ENCODE results near the gene ACE. TPM values are rescaled to one million over a fixed set of nuclear protein-coding genes. Genes with fewer than 3 reads are reported as not detected.

The ACE gene
- total RNA-seq, 2 experiments from 2014 or later = 0.51 to 0.80 TPM

DNA sequence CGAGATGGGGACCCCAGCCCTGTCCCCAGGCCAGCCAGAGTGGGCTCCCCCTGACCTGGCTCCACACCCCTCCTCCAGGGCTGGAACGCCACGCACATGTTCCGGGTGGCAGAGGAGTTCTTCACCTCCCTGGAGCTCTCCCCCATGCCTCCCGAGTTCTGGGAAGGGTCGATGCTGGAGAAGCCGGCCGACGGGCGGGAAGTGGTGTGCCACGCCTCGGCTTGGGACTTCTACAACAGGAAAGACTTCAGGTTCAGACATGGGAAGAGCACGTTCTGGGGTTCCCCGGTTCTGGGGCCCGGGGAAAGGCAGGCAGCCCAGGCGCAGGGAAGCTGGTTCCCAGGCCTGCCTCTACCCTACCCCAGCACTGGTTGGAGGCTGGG is 4.6 kb downstream of the ACE start:
- POLR2A ChIA-PET = no interaction called here

DNA sequence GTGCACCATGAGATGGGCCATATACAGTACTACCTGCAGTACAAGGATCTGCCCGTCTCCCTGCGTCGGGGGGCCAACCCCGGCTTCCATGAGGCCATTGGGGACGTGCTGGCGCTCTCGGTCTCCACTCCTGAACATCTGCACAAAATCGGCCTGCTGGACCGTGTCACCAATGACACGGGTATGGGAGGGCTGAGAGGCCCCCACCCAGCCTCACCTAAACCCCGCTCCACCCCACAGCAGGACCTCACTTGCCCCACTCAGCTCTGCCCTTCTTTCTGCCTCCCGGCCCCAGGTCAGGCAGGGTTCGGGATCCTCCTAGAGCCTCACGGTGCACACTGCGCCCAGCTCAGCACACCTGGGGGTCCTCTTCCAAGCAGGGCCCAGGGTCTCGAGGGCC is 5.6 kb downstream of the ACE start:
- CTCF ChIA-PET = interaction anchor here (0.6 to 1.0 kb wide), 2 partner anchors 16 to 57 kb away, joined by 3 read pairs; no protein-coding TSS in a partner anchor

More for the DNA sequence above, 4.6 kb downstream of the ACE start:
- CTCF ChIA-PET = interaction anchor here (1.0 to 6.2 kb wide), 2 partner anchors 55 to 56 kb away, joined by 3 to 107 read pairs; no protein-coding TSS in a partner anchor

DNA sequence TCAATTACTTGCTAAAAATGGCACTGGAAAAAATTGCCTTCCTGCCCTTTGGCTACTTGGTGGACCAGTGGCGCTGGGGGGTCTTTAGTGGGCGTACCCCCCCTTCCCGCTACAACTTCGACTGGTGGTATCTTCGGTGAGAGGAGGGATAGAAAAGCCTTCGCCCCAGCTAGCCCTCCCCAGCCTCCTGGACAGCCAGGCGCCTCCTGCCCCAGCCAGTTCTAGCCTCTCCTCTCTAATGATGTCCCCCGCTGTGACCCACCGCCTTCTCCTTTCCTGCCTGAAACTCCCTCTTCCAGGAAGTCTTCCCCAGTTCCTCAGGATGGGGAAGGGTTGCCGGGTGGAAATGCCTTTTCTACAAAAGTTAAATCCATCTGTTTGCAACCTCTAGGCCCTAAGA is 6.2 kb downstream of the ACE start:
- CTCF ChIA-PET = interaction anchor here (0.6 kb wide), 1 partner anchor 16 kb away, joined by 3 read pairs; no protein-coding TSS in a partner anchor
- POLR2A ChIA-PET = no interaction called here

More for the DNA sequence above, 5.6 kb downstream of the ACE start:
- POLR2A ChIA-PET = no interaction called here

DNA sequence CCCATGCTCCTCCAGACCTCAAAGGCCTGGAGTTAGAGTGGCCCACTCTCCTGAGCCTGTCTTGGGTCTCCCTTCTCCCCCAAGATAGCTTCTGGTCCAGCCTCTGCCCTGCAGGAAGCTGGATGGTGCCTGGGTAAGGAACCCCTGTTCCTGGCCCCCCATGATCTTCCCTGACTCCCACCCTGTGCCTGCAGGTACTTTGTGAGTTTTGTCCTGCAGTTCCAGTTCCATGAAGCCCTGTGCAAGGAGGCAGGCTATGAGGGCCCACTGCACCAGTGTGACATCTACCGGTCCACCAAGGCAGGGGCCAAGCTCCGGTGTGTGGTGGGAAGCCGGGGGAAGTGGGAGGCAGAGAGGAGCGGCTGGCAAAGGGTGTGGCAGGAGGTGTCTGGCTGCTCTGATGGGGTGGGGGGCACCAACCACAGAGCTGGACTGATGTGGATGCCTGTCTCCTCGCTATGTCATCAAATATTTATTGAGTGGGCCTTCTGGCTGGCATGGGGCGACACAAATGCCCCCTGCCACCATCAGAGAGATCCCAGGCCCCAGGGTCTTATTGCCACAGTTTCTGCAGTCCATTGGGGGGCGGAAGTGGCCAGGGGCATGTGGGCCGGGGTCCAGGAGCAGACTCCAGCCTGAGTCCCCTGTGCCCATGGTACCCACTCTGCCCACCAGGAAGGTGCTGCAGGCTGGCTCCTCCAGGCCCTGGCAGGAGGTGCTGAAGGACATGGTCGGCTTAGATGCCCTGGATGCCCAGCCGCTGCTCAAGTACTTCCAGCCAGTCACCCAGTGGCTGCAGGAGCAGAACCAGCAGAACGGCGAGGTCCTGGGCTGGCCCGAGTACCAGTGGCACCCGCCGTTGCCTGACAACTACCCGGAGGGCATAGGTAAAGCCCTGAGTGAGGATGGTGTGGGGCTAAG is 7.1 kb downstream of the ACE start:
- POLR2A ChIA-PET = no interaction called here
- CTCF ChIA-PET = no interaction called here

DNA sequence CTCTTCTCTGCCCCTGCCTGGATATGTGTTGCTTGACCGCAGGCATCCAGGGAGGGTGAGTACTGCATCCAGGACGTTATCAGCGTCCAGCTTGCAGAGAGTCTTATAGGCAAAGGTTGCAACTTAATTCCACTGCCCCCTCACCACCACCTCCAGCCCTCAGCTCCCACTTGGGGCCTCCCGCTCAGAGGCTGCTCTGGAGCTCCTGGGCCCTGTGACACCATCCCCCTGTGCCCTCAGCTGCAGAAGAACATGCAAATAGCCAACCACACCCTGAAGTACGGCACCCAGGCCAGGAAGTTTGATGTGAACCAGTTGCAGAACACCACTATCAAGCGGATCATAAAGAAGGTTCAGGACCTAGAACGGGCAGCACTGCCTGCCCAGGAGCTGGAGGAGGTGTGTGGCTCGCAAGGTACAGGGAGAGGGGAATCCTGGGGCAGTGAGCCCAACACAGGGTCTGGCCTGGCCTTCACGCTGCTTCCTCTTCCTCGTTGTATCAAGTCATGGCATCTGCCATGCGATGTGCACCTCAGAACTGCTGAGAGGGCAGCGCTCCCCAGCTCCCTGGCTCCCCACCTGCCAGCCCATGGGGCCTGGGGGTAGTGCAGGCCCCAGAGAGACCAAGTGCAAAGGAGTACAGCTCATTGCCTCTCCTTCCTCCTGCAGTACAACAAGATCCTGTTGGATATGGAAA is 9.6 kb downstream of the ACE start:
- ChIA-PET POLR2A (no interaction called here), CTCF (interaction anchor here (1.0 to 2.1 kb wide), 3 partner anchors 8 to 61 kb away, joined by 4 to 8 read pairs (median 4); no protein-coding TSS in a partner anchor)

DNA sequence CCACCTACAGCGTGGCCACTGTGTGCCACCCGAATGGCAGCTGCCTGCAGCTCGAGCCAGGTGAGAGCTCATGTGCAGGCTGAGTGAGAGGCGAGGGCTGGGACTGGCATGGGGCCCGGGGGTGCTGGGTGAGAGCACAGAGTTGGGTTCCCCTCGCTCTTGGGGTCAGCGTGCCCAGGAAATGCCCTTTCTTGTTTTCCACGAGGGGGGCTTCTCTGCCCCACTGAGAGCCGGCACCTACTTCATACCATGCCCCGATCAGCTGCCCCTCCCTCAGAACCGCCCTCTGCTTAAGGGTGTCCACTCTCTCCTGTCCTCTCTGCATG is 10.1 kb downstream of the ACE start:
- ChIA-PET POLR2A (no interaction called here), CTCF (interaction anchor here (1.4 to 2.1 kb wide), 2 partner anchors 8 to 62 kb away, joined by 4 to 8 read pairs; no protein-coding TSS in a partner anchor)

- POLR2A ChIA-PET = no interaction called here
- CTCF ChIA-PET = interaction anchor here (2.1 kb wide), 1 partner anchor 10 kb away, joined by 8 read pairs; no protein-coding TSS in a partner anchor
Observed at GRCh38 chr17:63488851-63489250, 12.0 kb downstream of the ACE start.

DNA sequence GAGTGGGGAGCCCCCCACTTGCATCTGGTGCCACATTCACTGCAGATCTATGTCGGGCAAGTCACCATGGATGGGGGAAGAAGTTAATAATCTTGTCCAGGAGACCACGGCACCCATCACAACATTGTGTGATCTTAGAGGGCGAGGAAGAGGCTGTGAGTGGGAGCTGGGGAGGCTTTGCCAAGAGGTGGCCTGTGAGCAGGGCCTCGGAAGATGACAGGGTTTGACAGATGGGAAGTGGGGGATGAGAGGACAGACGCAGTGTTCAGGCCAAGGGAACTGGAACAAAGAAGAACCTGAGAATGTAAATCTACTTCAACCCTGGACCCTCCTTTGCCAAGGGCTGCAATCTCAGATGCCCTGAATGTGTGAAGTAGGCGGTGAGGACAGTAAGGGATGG is 12.4 kb downstream of the ACE start:
- CTCF ChIA-PET = no interaction called here

GRCh38 chr17:63490329-63490728 is 13.5 kb downstream of the ACE start:
- ChIA-PET POLR2A (no interaction called here), CTCF (interaction anchor here (1.0 kb wide), 1 partner anchor 65 kb away, joined by 3 read pairs; no protein-coding TSS in a partner anchor)

More for the DNA sequence above, 12.4 kb downstream of the ACE start:
- POLR2A ChIA-PET = no interaction called here

DNA sequence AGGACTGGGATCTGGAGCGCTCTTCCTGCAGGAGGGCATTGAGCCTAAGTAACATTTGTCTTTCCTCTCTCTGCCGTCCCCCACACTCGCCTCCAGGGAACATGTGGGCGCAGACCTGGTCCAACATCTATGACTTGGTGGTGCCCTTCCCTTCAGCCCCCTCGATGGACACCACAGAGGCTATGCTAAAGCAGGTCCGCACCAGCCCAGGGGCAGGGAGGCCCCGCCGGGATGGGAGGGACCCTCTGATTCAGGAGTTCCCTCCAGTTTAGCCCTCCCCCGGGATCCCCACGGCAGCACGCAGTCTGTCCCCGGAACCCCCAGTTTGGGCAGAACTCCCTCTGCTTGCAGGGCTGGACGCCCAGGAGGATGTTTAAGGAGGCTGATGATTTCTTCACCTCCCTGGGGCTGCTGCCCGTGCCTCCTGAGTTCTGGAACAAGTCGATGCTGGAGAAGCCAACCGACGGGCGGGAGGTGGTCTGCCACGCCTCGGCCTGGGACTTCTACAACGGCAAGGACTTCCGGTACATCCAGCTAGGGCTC is 14.1 kb downstream of the ACE start:
- CTCF ChIA-PET = interaction anchor here (1.0 kb wide), 1 partner anchor 65 kb away, joined by 3 read pairs; no protein-coding TSS in a partner anchor

DNA sequence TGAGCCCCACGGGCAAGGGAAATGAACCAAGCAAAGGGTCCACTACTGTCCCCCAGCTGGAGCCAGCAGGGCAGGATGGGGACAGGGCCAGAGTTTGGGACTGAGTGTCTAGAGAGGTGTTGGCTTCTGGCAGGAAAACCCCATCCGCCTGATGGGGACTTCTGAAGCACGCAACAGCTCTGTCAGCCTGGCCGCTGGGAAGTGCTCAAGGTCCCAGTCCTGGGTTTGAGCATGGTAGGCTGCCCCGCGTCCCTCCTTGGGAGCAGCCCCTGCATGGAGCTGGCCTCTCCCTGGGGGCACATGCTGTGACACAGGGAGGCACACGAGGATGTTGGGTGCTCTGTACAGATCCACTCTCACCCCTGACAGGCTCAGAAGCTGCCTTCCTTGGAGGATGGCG is 14.6 kb downstream of the ACE start:
- ChIA-PET CTCF (interaction anchor here (0.7 to 1.6 kb wide), 2 partner anchors 13 to 66 kb away, joined by 3 to 4 read pairs; no protein-coding TSS in a partner anchor), POLR2A (no interaction called here)

More for the DNA sequence above, 14.1 kb downstream of the ACE start:
- POLR2A ChIA-PET = no interaction called here

DNA sequence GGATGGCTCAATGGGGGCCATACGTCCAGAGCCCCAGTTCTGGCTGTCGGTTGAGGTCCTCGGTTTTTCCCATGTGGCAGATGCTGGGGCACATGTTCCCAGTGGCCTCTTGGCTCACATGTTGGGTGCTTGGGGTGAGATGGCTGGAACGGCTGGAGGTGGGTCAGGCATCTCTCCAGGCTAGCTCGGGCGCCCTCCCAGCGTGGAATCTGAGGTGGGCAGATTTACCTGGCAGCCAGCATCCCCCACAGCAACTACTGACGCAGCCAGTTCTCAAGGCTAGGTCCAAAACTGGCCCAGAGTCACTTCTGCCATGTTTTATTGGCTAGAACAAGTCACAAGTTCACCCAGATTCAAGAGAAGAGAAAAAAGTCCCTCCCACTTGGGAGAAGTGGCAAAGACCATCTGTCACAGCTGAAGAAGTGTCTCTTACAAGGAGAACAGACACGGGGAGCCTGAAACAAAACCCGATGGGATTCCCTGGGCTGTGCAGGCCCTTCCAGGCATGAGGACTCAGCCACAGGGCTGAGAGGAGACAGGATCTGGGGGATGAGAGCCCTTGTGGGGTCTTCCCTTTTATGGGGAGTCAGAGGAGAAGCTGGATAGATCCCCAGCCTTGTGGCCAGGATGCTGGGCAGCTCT is 15.2 kb downstream of the ACE start:
- CTCF ChIA-PET = interaction anchor here (0.7 to 1.6 kb wide), 2 partner anchors 14 to 66 kb away, joined by 3 to 4 read pairs; no protein-coding TSS in a partner anchor
- POLR2A ChIA-PET = no interaction called here

DNA sequence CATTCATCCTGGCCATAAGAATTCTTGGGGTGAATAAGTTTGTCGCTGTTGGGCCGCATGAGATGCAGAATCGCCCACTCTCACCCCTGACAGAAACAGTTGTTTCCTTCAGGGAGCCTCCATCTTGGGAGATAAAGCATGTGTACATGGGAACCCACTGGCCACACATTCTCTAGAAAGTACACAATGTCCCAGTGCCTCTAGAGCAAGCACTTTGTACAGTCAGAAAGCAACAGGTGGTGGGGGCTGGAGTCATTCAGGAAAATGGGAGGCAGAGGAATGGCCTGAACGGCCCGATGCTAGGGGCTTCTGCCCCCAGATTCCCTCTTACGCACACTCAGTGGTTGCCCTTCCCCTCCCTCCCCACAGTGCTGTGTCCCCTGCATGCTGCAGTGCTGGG is 16.1 kb downstream of the ACE start:
- ChIA-PET POLR2A (no interaction called here), CTCF (interaction anchor here (1.6 kb wide), 1 partner anchor 67 kb away, joined by 4 read pairs; no protein-coding TSS in a partner anchor)

- ChIA-PET POLR2A (no interaction called here), CTCF (no interaction called here)
Observed at GRCh38 chr17:63493411-63493810, 16.6 kb downstream of the ACE start.

- ChIA-PET POLR2A (no interaction called here), CTCF (interaction anchor here (1.3 kb wide), 1 partner anchor 69 kb away, joined by 4 read pairs; no protein-coding TSS in a partner anchor)
Observed at GRCh38 chr17:63494300-63494928, 17.6 kb downstream of the ACE start.

DNA sequence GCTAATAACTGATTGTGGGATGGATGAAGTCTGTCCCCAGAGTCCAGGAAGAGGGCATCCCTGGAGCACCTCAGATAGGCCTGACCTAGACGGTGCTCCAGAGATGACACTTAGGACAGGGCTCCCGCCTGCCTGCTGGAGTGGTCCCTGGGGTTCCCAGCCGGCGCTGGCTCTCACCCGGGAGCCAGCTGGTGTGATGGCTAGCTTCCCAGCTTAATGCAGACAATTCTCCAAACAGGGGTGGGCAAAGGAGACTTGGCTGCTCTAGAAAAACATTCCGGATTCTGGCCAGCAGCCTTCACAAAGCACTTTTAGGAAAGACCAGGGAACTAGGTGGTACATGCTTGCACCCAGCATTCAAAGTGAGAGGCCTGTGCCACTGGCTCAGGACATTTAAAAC is 18.6 kb downstream of the ACE start:
- POLR2A ChIA-PET = no interaction called here
- CTCF ChIA-PET = interaction anchor here (1.3 kb wide), 1 partner anchor 70 kb away, joined by 4 read pairs; no protein-coding TSS in a partner anchor

- CTCF ChIA-PET = no interaction called here
Observed at GRCh38 chr17:63496177-63496576, 19.3 kb downstream of the ACE start.

DNA sequence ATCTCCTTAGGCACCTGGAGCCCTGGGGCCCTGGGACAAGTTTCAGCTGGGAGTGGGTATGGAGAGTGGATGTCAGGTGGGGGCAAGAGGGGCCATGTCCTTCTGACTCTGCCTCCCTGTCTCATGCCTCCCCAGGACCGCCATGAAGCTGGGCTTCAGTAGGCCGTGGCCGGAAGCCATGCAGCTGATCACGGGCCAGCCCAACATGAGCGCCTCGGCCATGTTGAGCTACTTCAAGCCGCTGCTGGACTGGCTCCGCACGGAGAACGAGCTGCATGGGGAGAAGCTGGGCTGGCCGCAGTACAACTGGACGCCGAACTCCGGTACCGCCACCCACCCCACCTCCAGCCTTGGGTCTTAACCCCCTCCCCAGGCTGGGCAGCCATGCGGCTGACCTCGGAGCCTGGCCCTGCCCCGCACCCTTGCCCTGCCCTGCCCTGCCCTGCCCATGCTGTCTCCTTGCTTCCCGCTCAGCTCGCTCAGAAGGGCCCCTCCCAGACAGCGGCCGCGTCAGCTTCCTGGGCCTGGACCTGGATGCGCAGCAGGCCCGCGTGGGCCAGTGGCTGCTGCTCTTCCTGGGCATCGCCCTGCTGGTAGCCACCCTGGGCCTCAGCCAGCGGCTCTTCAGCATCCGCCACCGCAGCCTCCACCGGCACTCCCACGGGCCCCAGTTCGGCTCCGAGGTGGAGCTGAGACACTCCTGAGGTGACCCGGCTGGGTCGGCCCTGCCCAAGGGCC is 20.0 kb downstream of the ACE start:
- ChIA-PET CTCF (no interaction called here), POLR2A (no interaction called here)

More at GRCh38 chr17:63496177-63496576, 19.3 kb downstream of the ACE start:
- POLR2A ChIA-PET = no interaction called here
